ENCODE results near the gene PKNOX2.

- no peak for TF ChIP-seq CTCF (IDR thresholded peaks at IDR 0.05)
- no peak for TF ChIP-seq POLR2A (IDR thresholded peaks at IDR 0.05)
- TF ChIP-seq EP300 (IDR thresholded peaks at IDR 0.05; ENCODE audit: low read depth), result no peak
These were observed 147.8 kb downstream of the PKNOX2 start for GRCh38 chr11:125312391-125312790.

Measured in transverse colon (tissue), 3 donors.